Breast epithelium (tissue), 4 donors: ENCODE measurements around the gene BTBD19. TPM values are rescaled to one million over a fixed set of nuclear protein-coding genes. Genes with fewer than 3 reads are reported as not detected.

Source experiments
- DNase-seq, 2 donors: peaks; one replicate each; pipeline ENCODE4 v3.0.0-alpha.2; 2019; ENCODE audit warnings: low spot score in 2 of 2
- H3K27ac ChIP-seq, 2 donors: fragments of 200-600 bp; sonication (generic) in 1 of 2; one replicate each; pipeline ENCODE4 v1.5.1; 2016 to 2019; ENCODE audit warnings: mild to moderate bottlenecking in 1 of 2
- H3K27me3 ChIP-seq, 2 donors: fragments of 200-600 bp; sonication (generic) in 1 of 2; one replicate each; pipeline versions ENCODE4 v1.5.1 to v1.6.0; 2017 to 2019; ENCODE audit warnings: control low read depth in 1 of 2, mild to moderate bottlenecking in 1 of 2
- H3K36me3 ChIP-seq: fragments of 200-600 bp; one replicate; pipeline ENCODE4 v1.5.1; 2019
- H3K4me1 ChIP-seq, 2 donors: fragments of 200-600 bp; sonication (generic); one replicate each; pipeline ENCODE4 v1.5.1; 2016 to 2019; ENCODE audit warnings: control low read depth in 1 of 2
- H3K4me3 ChIP-seq, 3 donors: fragments of 200-600 bp; sonication (generic); 1 replicate in 2 of 3; 2 replicates in 1 of 3; pipeline ENCODE4 v1.5.1; 2016 to 2019; ENCODE audit warnings: mild to moderate bottlenecking in 3 of 3, moderate library complexity in 2 of 3
- H3K9me3 ChIP-seq, 2 donors: fragments of 200-600 bp; sonication (generic) in 1 of 2; one replicate each; pipeline ENCODE4 v1.5.1; 2016 to 2019; ENCODE audit warnings: control low read depth in 1 of 2
- POLR2A ChIP-seq: fragments of 450-650 bp; IDR thresholded peaks from one replicate; pipeline ENCODE4 v1.6.1; 2016; ENCODE audit warnings: antibody characterized with exemption, mild to moderate bottlenecking, moderate library complexity
- POLR2AphosphoS5 ChIP-seq, 3 donors: sonication (generic); formaldehyde crosslinking; IDR thresholded peaks; one replicate each; pipeline ENCODE4 v1.6.1; 2017; ENCODE audit warnings: antibody characterized with exemption in 3 of 3
- intact Hi-C: fragments of 100-400 bp; cut with DNase I; formaldehyde crosslinking; loops from one replicate; pipeline ENCODE4 v1.15.1; 2023; ENCODE audit warnings: low total_unique reads
- total RNA-seq, 3 donors: library from RNA; depleted of rRNA; stranded (reverse); fragments of >200 nt; gene quantifications; one replicate each; pipeline ENCODE4 v1.1.0, GENCODE V29; 2016
- TF ChIP-seq, protein P1 (sequence below), 3 donors: fragments of 450-650 bp; IDR thresholded peaks; one replicate each; pipeline ENCODE4 v1.5.1; 2016 to 2017; ENCODE audit warnings: antibody characterized with exemption in 3 of 3, mild to moderate bottlenecking in 3 of 3, moderate library complexity in 3 of 3

Gene BTBD19
- total RNA-seq, 3 donors from 2014 or later = 3.8 to 7.0 (median 6.9) TPM

DNA sequence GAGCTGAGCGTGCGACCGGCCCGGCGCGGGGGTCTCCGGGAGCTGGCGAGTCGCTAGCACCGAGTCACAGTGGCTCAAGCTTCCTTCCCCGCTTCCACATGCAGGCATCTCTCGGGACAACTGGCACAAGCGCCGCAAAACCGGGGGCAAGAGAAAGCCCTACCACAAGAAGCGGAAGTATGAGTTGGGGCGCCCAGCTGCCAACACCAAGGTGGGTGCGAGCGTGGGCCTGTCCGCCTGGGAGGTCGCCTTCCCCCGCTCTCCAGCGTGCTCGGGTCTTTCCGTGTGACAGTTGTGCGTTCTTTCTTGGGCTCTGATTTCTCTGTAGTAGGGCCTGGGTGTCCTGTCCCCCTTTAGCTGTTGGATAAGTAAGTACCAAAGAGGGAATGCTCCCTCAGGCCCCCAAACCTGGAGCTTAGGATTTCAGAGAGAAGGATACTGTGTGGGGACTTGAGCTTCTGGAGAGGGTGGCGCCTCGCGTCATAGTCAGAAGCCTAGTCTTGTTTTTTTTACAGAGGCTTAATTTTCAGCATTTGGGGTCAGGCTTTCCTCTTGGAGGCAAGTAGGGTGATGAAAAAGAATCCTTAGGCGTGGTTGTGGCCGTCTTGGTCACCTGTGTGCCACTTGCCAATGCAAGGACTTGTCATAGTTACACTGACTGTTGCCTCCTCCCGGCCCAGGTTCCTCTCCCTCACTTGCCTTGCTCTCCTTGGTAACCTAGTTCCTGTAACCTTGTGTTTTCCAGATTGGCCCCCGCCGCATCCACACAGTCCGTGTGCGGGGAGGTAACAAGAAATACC, 32.2 kb upstream of the BTBD19 start:
- no peaks in the 10 kb centered on the region for H3K36me3 ChIP-seq
- no peak for TF ChIP-seq POLR2A
- TF ChIP-seq, protein P1, sequence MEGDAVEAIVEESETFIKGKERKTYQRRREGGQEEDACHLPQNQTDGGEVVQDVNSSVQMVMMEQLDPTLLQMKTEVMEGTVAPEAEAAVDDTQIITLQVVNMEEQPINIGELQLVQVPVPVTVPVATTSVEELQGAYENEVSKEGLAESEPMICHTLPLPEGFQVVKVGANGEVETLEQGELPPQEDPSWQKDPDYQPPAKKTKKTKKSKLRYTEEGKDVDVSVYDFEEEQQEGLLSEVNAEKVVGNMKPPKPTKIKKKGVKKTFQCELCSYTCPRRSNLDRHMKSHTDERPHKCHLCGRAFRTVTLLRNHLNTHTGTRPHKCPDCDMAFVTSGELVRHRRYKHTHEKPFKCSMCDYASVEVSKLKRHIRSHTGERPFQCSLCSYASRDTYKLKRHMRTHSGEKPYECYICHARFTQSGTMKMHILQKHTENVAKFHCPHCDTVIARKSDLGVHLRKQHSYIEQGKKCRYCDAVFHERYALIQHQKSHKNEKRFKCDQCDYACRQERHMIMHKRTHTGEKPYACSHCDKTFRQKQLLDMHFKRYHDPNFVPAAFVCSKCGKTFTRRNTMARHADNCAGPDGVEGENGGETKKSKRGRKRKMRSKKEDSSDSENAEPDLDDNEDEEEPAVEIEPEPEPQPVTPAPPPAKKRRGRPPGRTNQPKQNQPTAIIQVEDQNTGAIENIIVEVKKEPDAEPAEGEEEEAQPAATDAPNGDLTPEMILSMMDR (IDR thresholded peaks at IDR 0.05) = no peak
- no peak for TF ChIP-seq POLR2AphosphoS5 (IDR thresholded peaks at IDR 0.05)
- H3K27ac ChIP-seq = peak overlapping the region; percentile 96 to 99
- DNase-seq = no peak
- H3K4me3 ChIP-seq = peak overlapping the region; percentile 81 to 87 (median 85)
- H3K9me3 ChIP-seq = no peaks in the 10 kb centered on the region
- intact Hi-C loops = loop anchor here (2.0 kb wide), 1 partner anchor 43 kb away; no protein-coding TSS in a partner anchor
- no peaks in the 10 kb centered on the region for H3K27me3 ChIP-seq
- peaks cover 0 to 5% of the 10 kb centered on the region in 2 donors for H3K4me1 ChIP-seq

DNA sequence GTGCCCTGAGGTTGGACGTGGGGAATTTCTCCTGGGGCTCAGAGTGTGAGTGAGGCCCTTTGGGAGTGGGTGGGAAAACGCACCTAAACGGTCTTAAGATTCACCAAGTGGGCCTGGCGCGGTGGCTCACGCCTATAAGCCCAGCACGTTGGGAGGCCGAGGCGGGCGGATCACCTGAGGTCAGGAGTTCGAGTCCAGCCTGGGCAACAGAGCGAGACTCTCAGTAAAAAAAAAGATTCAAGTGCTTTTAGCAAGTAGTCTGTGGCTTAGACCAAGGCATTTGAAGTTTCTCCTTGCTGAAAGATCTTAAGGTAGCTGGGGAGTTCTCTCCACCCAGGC, 31.6 kb upstream of the BTBD19 start:
- H3K27ac ChIP-seq = peak overlapping the region; percentile 96 to 99
- no peaks in the 10 kb centered on the region for H3K27me3 ChIP-seq
- H3K9me3 ChIP-seq = no peaks in the 10 kb centered on the region
- TF ChIP-seq, protein P1 (IDR thresholded peaks at IDR 0.05) = no peak
- no peak for TF ChIP-seq POLR2A
- TF ChIP-seq POLR2AphosphoS5 (IDR thresholded peaks at IDR 0.05) = no peak
- H3K4me1 ChIP-seq = peaks cover 0 to 5% of the 10 kb centered on the region in 2 donors
- DNase-seq = no peak
- intact Hi-C loops = loop anchor here (2.0 kb wide), 1 partner anchor 44 kb away; no protein-coding TSS in a partner anchor
- H3K36me3 ChIP-seq = no peaks in the 10 kb centered on the region
- H3K4me3 ChIP-seq = peak overlapping the region; percentile 81 to 87 (median 85)

DNA sequence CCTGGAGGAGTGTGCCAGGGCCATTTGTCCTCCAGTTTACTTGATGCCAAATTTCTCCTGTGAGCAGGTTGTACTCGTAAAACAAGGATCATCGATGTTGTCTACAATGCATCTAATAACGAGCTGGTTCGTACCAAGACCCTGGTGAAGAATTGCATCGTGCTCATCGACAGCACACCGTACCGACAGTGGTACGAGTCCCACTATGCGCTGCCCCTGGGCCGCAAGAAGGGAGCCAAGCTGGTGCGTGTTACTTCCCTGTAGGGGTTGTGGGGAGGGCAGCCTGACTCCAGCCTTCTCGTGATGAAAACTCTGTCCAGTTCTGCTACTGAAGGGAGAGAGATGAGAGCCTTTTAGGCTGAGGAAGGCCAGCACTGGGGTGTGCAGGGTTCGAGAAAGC, 30.8 kb upstream of the BTBD19 start:
- H3K36me3 ChIP-seq = no peaks in the 10 kb centered on the region
- no peaks in the 10 kb centered on the region for H3K9me3 ChIP-seq

DNA sequence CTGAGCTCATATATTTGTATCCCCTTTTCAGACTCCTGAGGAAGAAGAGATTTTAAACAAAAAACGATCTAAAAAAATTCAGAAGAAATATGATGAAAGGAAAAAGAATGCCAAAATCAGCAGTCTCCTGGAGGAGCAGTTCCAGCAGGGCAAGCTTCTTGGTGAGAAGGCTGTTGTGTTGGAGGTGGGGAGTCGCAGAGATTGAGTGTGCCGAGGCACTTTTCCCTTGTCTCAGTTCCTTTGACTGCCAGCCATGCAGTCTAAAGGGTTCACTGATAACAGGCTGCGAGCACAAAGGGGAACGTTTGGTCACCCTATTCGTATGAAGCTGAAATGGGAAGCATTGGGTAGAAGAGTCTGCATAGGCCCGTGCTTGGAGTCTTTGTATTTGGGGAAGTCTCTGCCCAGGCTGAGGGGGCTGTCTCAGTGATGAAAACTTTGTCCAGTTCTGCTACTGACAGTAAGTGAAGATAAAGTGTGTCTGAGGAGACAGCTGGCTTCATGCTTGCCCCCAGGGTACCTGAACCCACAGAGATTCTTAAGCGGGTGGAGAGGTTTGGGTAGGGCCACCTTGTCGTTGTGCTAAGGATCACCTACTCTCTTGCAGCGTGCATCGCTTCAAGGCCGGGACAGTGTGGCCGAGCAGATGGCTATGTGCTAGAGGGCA, 30.2 kb upstream of the BTBD19 start:
- H3K4me1 ChIP-seq = peaks cover 0 to 5% of the 10 kb centered on the region in 2 donors
- H3K4me3 ChIP-seq = peak overlapping the region in 1 of 3 donors; percentile 85
- peak overlapping the region; percentile 45 to 96 for H3K27ac ChIP-seq
- DNase-seq = no peak
- no peaks in the 10 kb centered on the region for H3K36me3 ChIP-seq
- intact Hi-C loops = loop anchor here (2.0 kb wide), 1 partner anchor 45 kb away; no protein-coding TSS in a partner anchor
- TF ChIP-seq POLR2AphosphoS5 (IDR thresholded peaks at IDR 0.05) (no peak), POLR2A (no peak)
- TF ChIP-seq, protein P1 (IDR thresholded peaks at IDR 0.05) = no peak
- no peaks in the 10 kb centered on the region for H3K9me3 ChIP-seq
- no peaks in the 10 kb centered on the region for H3K27me3 ChIP-seq

More for the DNA sequence above, 30.8 kb upstream of the BTBD19 start:
- Histone ChIP-seq H3K4me1 (peaks cover 0 to 5% of the 10 kb centered on the region in 2 donors), H3K4me3 (peak overlapping the region in 1 of 3 donors; percentile 85), H3K27me3 (no peaks in the 10 kb centered on the region), H3K27ac (peak overlapping the region; percentile 45 to 96)
- no peak for TF ChIP-seq POLR2AphosphoS5 (IDR thresholded peaks at IDR 0.05)
- no peak for TF ChIP-seq POLR2A
- TF ChIP-seq, protein P1 (IDR thresholded peaks at IDR 0.05) = no peak
- DNase-seq = no peak
- intact Hi-C loops = loop anchor here (2.0 kb wide), 1 partner anchor 45 kb away; no protein-coding TSS in a partner anchor
